ENCODE measurements around the gene C1S. TPM values are rescaled to one million over a fixed set of nuclear protein-coding genes. Genes with fewer than 3 reads are reported as not detected.

Gene C1S
- total and polyA plus RNA-seq, 2 experiments from 2014 or later: 120 to 143 TPM

DNA sequence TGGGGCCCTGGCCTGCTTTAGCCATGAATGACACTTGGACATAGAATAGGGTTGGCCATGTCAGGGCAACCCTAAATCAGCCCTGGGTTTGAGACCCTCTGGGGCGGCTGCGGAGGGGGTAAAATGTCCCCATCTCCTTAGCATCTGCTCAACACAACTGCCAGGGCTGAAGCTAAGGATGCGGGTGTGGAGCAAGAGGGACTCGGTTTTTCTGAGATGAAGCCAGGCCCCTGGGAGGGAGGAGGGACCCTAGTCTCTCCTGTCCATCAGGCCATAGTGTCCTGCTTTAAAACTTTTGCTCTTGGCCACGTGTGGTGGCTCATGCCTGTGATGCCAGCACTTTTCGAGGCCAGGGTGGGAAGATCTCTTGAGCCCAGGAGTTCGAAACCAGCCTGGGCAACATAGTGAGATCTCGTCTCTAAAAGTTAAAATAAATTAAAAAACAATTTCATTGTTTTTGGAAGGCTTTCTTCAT lies 32.5 kb downstream of the C1S start:
- H4K20me1 ChIP-seq (ENCODE audit: insufficient read depth, poor library complexity, severe bottlenecking): no peaks in the 10 kb centered on the region
- TF ChIP-seq EZH2phosphoT487 (IDR thresholded peaks at IDR 0.05; ENCODE audit: low read depth, severe bottlenecking, unreplicated experiment) (no peak), EZH2 (IDR thresholded peaks at IDR 0.05; ENCODE audit: borderline replicate concordance) (no peak)
- TF ChIP-seq, protein P1, sequence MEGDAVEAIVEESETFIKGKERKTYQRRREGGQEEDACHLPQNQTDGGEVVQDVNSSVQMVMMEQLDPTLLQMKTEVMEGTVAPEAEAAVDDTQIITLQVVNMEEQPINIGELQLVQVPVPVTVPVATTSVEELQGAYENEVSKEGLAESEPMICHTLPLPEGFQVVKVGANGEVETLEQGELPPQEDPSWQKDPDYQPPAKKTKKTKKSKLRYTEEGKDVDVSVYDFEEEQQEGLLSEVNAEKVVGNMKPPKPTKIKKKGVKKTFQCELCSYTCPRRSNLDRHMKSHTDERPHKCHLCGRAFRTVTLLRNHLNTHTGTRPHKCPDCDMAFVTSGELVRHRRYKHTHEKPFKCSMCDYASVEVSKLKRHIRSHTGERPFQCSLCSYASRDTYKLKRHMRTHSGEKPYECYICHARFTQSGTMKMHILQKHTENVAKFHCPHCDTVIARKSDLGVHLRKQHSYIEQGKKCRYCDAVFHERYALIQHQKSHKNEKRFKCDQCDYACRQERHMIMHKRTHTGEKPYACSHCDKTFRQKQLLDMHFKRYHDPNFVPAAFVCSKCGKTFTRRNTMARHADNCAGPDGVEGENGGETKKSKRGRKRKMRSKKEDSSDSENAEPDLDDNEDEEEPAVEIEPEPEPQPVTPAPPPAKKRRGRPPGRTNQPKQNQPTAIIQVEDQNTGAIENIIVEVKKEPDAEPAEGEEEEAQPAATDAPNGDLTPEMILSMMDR (IDR thresholded peaks at IDR 0.05; ENCODE audit: poor library complexity): no peak
- DNase-seq (ENCODE audit: low spot score): no peak
- no peaks in the 10 kb centered on the region for H3K9me2 ChIP-seq (replicated peaks; ENCODE audit: insufficient read depth)
- no peaks in the 10 kb centered on the region for H3K4me1 ChIP-seq (ENCODE audit: insufficient read depth)
- WGBS (ENCODE audit: low lambda C conversion rate, missing lambda C conversion rate): 88% methylated on average over 8 of the region's 8 CpGs
- no peak overlapping the region for H3K4me3 ChIP-seq
- H3K79me2 ChIP-seq: no peaks in the 10 kb centered on the region
- no peaks in the 10 kb centered on the region for H3K36me3 ChIP-seq (replicated peaks; ENCODE audit: insufficient read depth, low read depth)
- no peak overlapping the region for H3K4me2 ChIP-seq
- H3K27me3 ChIP-seq: no peaks in the 10 kb centered on the region
- no peaks in the 10 kb centered on the region for H3K9me3 ChIP-seq (ENCODE audit: low read depth)
- H2AFZ ChIP-seq: no peak overlapping the region
- no peak overlapping the region for H3K27ac ChIP-seq

DNA sequence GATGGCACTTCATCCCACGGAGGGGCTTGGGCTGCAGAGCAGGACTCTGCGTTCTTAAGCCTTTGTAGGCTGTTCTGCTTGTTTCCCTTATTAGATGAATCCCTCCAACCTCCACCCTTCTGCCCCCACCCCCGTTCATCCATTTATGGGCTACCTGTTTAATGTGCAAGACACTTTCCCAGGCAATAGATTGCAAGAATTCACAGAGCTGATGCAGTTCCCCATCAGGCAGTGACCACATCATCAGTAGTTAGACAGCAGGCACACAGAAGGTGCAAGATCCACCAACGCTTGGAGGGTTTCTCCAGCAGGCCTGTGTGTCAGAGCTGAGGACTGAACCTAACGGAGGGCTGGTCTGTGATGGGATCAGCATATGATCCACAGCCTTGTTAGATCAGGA lies 33.0 kb downstream of the C1S start:
- Histone ChIP-seq H3K9me3 (ENCODE audit: low read depth) (no peaks in the 10 kb centered on the region), H3K9me2 (replicated peaks; ENCODE audit: insufficient read depth) (no peaks in the 10 kb centered on the region), H3K79me2 (no peaks in the 10 kb centered on the region), H3K4me3 (no peak overlapping the region), H3K36me3 (replicated peaks; ENCODE audit: insufficient read depth, low read depth) (no peaks in the 10 kb centered on the region), H3K27ac (no peak overlapping the region), H3K4me1 (ENCODE audit: insufficient read depth) (no peaks in the 10 kb centered on the region), H2AFZ (no peak overlapping the region), H3K27me3 (no peaks in the 10 kb centered on the region), H3K4me2 (no peak overlapping the region), H4K20me1 (ENCODE audit: insufficient read depth, poor library complexity, severe bottlenecking) (no peaks in the 10 kb centered on the region)
- DNase-seq (ENCODE audit: low spot score): no peak
- 77% methylated on average over 5 of the region's 5 CpGs for WGBS (ENCODE audit: low lambda C conversion rate, missing lambda C conversion rate)
- TF ChIP-seq EZH2 (IDR thresholded peaks at IDR 0.05; ENCODE audit: borderline replicate concordance) (no peak), EZH2phosphoT487 (IDR thresholded peaks at IDR 0.05; ENCODE audit: low read depth, severe bottlenecking, unreplicated experiment) (no peak)
- TF ChIP-seq, protein P1 (IDR thresholded peaks at IDR 0.05; ENCODE audit: poor library complexity): no peak

DNA sequence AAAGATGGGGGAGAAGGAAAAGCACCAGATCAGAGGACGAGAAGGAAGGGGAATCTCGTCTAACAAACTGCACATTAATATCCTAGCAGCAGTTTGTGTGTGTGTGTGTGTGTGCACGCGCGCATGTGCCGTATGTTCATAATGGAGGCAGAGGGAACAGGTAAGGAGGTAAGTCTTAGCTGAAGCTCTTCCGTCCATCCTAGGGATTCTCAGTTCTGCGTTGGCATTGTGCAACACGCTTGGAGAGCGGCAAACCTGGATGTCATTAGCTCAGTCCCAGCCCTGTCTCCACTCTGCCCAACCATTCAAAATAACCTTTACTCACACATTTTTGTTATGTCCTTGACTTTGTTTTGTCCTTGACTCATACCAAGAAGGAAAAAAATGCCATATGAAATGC lies 33.4 kb downstream of the C1S start:
- TF ChIP-seq, protein P1 (IDR thresholded peaks at IDR 0.05; ENCODE audit: poor library complexity): no peak
- TF ChIP-seq EZH2 (IDR thresholded peaks at IDR 0.05; ENCODE audit: borderline replicate concordance): no peak
- no peak for TF ChIP-seq EZH2phosphoT487 (IDR thresholded peaks at IDR 0.05; ENCODE audit: low read depth, severe bottlenecking, unreplicated experiment)
- H3K79me2 ChIP-seq: no peaks in the 10 kb centered on the region
- H3K27ac ChIP-seq: no peak overlapping the region
- H4K20me1 ChIP-seq (ENCODE audit: insufficient read depth, poor library complexity, severe bottlenecking): no peaks in the 10 kb centered on the region
- no peaks in the 10 kb centered on the region for H3K27me3 ChIP-seq
- no peak overlapping the region for H3K4me2 ChIP-seq
- 86% methylated on average over 10 of the region's 10 CpGs for WGBS (ENCODE audit: low lambda C conversion rate, missing lambda C conversion rate)
- H3K36me3 ChIP-seq (replicated peaks; ENCODE audit: insufficient read depth, low read depth): no peaks in the 10 kb centered on the region
- H2AFZ ChIP-seq: no peak overlapping the region
- H3K4me3 ChIP-seq: no peak overlapping the region
- no peaks in the 10 kb centered on the region for H3K4me1 ChIP-seq (ENCODE audit: insufficient read depth)
- H3K9me2 ChIP-seq (replicated peaks; ENCODE audit: insufficient read depth): no peaks in the 10 kb centered on the region
- no peaks in the 10 kb centered on the region for H3K9me3 ChIP-seq (ENCODE audit: low read depth)
- no peak for DNase-seq (ENCODE audit: low spot score)
